PC-3 (cell line): Measurements from ENCODE around the gene MPP2.

ENCODE experiments used
- CTCF ChIP-seq: fragments of 300-600 bp; sonication (generic); conservative IDR thresholded peaks from 2 replicates; pipeline ENCODE4 v1.5.1; 2017; ENCODE audit warnings: antibody characterized with exemption, low read depth, mild to moderate bottlenecking, low read length
- EZH2 ChIP-seq: fragments of 300-600 bp; sonication (generic); IDR thresholded peaks from one replicate; pipeline ENCODE4 v1.6.1; 2017; ENCODE audit warnings: antibody characterized with exemption, mild to moderate bottlenecking, low read length; ENCODE audit not compliant: unreplicated experiment

DNA sequence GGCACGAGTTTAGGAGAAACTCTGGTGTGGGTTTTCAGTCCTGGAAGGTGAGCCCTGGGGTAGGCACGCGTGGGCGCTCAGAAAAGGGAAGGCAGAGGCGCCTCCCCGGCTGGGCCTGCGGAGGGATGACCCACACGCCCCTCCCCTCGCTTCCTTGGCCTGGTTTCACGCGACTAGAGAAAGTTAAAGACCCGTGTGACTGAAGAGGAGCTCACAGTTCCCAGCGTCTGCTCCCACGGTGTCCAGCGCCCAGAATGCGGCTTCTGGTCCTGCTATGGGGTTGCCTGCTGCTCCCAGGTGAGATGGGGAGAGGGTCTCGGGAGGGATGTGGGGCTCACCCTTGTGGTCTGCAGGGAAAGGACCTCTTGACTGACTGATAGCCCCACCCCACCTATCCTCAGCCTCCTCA lies 60.4 kb downstream of the MPP2 start, which contains the start of gene CD300LG:
- TF ChIP-seq CTCF (no peak), EZH2 (no peak)
